WTC11 (cell line): ENCODE data around the gene UBL5. TPM values are rescaled to one million over a fixed set of nuclear protein-coding genes. Genes with fewer than 3 reads are reported as not detected.

ENCODE experiments used
- ATAC-seq: fragments of 200-7000 bp; cut with Tn5 transposase; 2 replicates; pipeline ENCODE4 v1.10.0; 2021; ENCODE audit warnings: mild to moderate bottlenecking, moderate library complexity
- CTCF ChIA-PET: fragments of 300-600 bp; sonication (Branson Sonifier 250); formaldehyde crosslinking; loops from one replicate; lab custom pipeline; 2021; ENCODE audit warnings: antibody characterized with exemption; lab: Charles Lee
- POLR2A ChIA-PET: fragments of 350-600 bp; sonication (Branson Sonifier 250); formaldehyde crosslinking; loops from one replicate; lab custom pipeline; 2021; ENCODE audit warnings: antibody characterized with exemption; lab: Charles Lee
- DNase-seq: peaks from one replicate; pipeline ENCODE4 v3.0.0; 2021; ENCODE audit warnings: low spot score
- H3K27ac Mint-ChIP-seq: 2 replicates; pipeline ENCODE4 v1.8.0; 2021; ENCODE audit warnings: mixed read lengths
- H3K27me3 Mint-ChIP-seq: 2 replicates; pipeline ENCODE4 v1.8.0; 2021; ENCODE audit warnings: low read depth, mild to moderate bottlenecking, moderate library complexity, mixed read lengths
- H3K36me3 Mint-ChIP-seq: 2 replicates; pipeline ENCODE4 v1.8.0; 2021; ENCODE audit warnings: mixed read lengths
- H3K4me1 Mint-ChIP-seq: 2 replicates; pipeline ENCODE4 v1.8.0; 2022; ENCODE audit warnings: mixed read lengths
- H3K4me3 Mint-ChIP-seq: 2 replicates; pipeline ENCODE4 v1.8.0; 2021; ENCODE audit warnings: mild to moderate bottlenecking, moderate library complexity, mixed read lengths
- H3K9me3 Mint-ChIP-seq: 2 replicates; pipeline ENCODE4 v1.8.0; 2021; ENCODE audit warnings: mixed read lengths
- ATF3 ChIP-seq: sonication (generic); formaldehyde crosslinking; conservative IDR thresholded peaks from 2 replicates; pipeline ENCODE4 v1.8.1; 2022; ENCODE audit warnings: mild to moderate bottlenecking, missing genetic modification reagents
- ESRRA ChIP-seq: sonication (generic); formaldehyde crosslinking; IDR thresholded peaks from 2 replicates; pipeline ENCODE4 v1.8.1; 2022; ENCODE audit warnings: mild to moderate bottlenecking, missing genetic modification reagents, borderline replicate concordance
- FOXK1 ChIP-seq: sonication (generic); formaldehyde crosslinking; IDR thresholded peaks from 2 replicates; pipeline ENCODE4 v1.8.0; 2022; ENCODE audit warnings: mild to moderate bottlenecking, moderate library complexity, missing genetic modification reagents
- GABPB1 ChIP-seq: sonication (generic); formaldehyde crosslinking; IDR thresholded peaks from 2 replicates; pipeline ENCODE4 v1.8.1; 2023; ENCODE audit warnings: mild to moderate bottlenecking, missing genetic modification reagents
- GRHL2 ChIP-seq: fragments of 250-450 bp; sonication (Bioruptor Pico); IDR thresholded peaks from 2 replicates; pipeline ENCODE4 v1.8.0; 2022; ENCODE audit warnings: mild to moderate bottlenecking, moderate library complexity; ENCODE audit not compliant: insufficient replicate concordance, severe bottlenecking
- MYBL2 ChIP-seq: sonication (generic); formaldehyde crosslinking; IDR thresholded peaks from 2 replicates; pipeline ENCODE4 v1.8.1; 2023; ENCODE audit warnings: mild to moderate bottlenecking, moderate library complexity, missing genetic modification reagents
- NFATC4 ChIP-seq: fragments of 250-450 bp; sonication (Bioruptor Pico); IDR thresholded peaks from 2 replicates; pipeline ENCODE4 v1.9.0; 2021; ENCODE audit warnings: mild to moderate bottlenecking
- NFE2L1 ChIP-seq: sonication (generic); formaldehyde crosslinking; IDR thresholded peaks from 2 replicates; pipeline ENCODE4 v1.8.1; 2023; ENCODE audit warnings: missing genetic modification reagents
- TEAD4 ChIP-seq: sonication (generic); formaldehyde crosslinking; IDR thresholded peaks from 2 replicates; pipeline ENCODE4 v1.8.0; 2022; ENCODE audit warnings: mild to moderate bottlenecking, missing genetic modification reagents
- TP53 ChIP-seq: sonication (generic); formaldehyde crosslinking; IDR thresholded peaks from 2 replicates; pipeline ENCODE4 v1.8.1; 2023; ENCODE audit warnings: mild to moderate bottlenecking, missing genetic modification reagents
- ZBTB21 ChIP-seq: sonication (generic); formaldehyde crosslinking; IDR thresholded peaks from 2 replicates; pipeline ENCODE4 v1.8.1; 2023; ENCODE audit warnings: mild to moderate bottlenecking, missing genetic modification reagents, borderline replicate concordance
- ZNF423 ChIP-seq: fragments of 250-450 bp; sonication (Bioruptor Pico); IDR thresholded peaks from 2 replicates; pipeline ENCODE4 v2.1.2; 2022; ENCODE audit warnings: mild to moderate bottlenecking, moderate library complexity
- ZNF512 ChIP-seq: sonication (generic); formaldehyde crosslinking; IDR thresholded peaks from 2 replicates; pipeline ENCODE4 v1.8.1; 2022; ENCODE audit warnings: missing genetic modification reagents, borderline replicate concordance
- total RNA-seq: library from RNA; stranded (reverse); gene quantifications from 3 replicates; pipeline ENCODE4 v1.2.3, GENCODE V29; 2021
- TF ChIP-seq, protein P1 (sequence below): sonication (generic); formaldehyde crosslinking; IDR thresholded peaks from 2 replicates; pipeline ENCODE4 v1.8.1; 2022; ENCODE audit warnings: mild to moderate bottlenecking, missing genetic modification reagents, moderate library complexity, borderline replicate concordance
- TF ChIP-seq, protein P2 (sequence below): sonication (generic); formaldehyde crosslinking; IDR thresholded peaks from 2 replicates; pipeline ENCODE4 v1.8.0; 2022; ENCODE audit warnings: missing genetic modification reagents
- TF ChIP-seq, protein P3 (sequence below): sonication (generic); formaldehyde crosslinking; conservative IDR thresholded peaks from 2 replicates; pipeline ENCODE4 v1.8.1; 2023; ENCODE audit warnings: mild to moderate bottlenecking, low read depth, missing genetic modification reagents, moderate library complexity
- TF ChIP-seq, protein P4 (sequence below): fragments of 250-450 bp; sonication (Bioruptor Pico); IDR thresholded peaks from 2 replicates; pipeline ENCODE4 v1.9.0; 2021; ENCODE audit warnings: mild to moderate bottlenecking

Gene UBL5
- total RNA-seq, 1 experiment from 2014 or later: 402 TPM

DNA sequence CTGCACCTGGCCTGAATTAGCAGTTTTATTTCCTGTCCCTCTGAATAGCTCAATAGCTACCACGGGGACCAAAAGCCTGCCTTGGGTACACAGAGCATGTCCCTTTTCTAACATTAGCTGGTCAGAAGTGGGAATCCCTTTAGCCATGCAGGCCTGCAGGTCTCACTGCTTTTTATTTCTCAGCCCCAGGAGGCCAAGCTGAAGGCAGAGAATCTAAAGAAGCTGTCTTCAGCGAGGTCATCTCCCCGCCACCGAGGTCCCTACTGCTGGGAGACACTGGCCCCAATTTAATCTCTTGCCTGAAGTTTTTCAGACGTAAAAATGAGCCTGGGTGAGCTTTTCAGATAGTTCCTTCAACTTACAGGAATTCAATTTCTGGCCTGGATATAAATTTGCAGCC lies 48.1 kb downstream of the UBL5 start:
- H3K36me3 Mint-ChIP-seq: no peaks in the 10 kb centered on the region; the same call in 1 of the 2 replicates
- no peak for TF ChIP-seq TEAD4
- no peak for TF ChIP-seq ESRRA (CRISPR knock-in tag)
- TF ChIP-seq, all 79 proteins: peak for 0
- no peak for DNase-seq
- ATAC-seq: no peak
- POLR2A ChIA-PET: interaction anchor here (0.6 kb wide), 1 partner anchor 10 kb away, joined by 4 read pairs; no protein-coding TSS in a partner anchor
- CTCF ChIA-PET: interaction anchor here (0.6 to 3.3 kb wide), 5 partner anchors 9 to 197 kb away, joined by 3 to 19 read pairs (median 4); no protein-coding TSS in a partner anchor
- no peaks in the 10 kb centered on the region for H3K9me3 Mint-ChIP-seq
- H3K27ac Mint-ChIP-seq: no peak overlapping the region; the same call in 1 of the 2 replicates
- no peak overlapping the region for H3K4me3 Mint-ChIP-seq
- 0 out of 2 replicates have a peak, but pooled peaks cover 2% of the 10 kb centered on the region for H3K4me1 Mint-ChIP-seq
- H3K27me3 Mint-ChIP-seq: no peaks in the 10 kb centered on the region

- Mint-ChIP-seq H3K4me3 (no peak overlapping the region), H3K4me1 (0 out of 2 replicates have a peak, but pooled peaks cover 2% of the 10 kb centered on the region), H3K27ac (no peak overlapping the region), H3K27me3 (no peaks in the 10 kb centered on the region), H3K36me3 (no peaks in the 10 kb centered on the region; the same call in 1 of the 2 replicates), H3K9me3 (no peaks in the 10 kb centered on the region)
- ChIA-PET POLR2A (interaction anchor here (0.7 kb wide), 1 partner anchor 29 kb away, joined by 7 read pairs; no protein-coding TSS in a partner anchor), CTCF (no interaction called here)
- DNase-seq: no peak
- TF ChIP-seq, protein P1, sequence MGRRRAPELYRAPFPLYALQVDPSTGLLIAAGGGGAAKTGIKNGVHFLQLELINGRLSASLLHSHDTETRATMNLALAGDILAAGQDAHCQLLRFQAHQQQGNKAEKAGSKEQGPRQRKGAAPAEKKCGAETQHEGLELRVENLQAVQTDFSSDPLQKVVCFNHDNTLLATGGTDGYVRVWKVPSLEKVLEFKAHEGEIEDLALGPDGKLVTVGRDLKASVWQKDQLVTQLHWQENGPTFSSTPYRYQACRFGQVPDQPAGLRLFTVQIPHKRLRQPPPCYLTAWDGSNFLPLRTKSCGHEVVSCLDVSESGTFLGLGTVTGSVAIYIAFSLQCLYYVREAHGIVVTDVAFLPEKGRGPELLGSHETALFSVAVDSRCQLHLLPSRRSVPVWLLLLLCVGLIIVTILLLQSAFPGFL (CRISPR knock-in tag): no peak
- TF ChIP-seq, protein P2, sequence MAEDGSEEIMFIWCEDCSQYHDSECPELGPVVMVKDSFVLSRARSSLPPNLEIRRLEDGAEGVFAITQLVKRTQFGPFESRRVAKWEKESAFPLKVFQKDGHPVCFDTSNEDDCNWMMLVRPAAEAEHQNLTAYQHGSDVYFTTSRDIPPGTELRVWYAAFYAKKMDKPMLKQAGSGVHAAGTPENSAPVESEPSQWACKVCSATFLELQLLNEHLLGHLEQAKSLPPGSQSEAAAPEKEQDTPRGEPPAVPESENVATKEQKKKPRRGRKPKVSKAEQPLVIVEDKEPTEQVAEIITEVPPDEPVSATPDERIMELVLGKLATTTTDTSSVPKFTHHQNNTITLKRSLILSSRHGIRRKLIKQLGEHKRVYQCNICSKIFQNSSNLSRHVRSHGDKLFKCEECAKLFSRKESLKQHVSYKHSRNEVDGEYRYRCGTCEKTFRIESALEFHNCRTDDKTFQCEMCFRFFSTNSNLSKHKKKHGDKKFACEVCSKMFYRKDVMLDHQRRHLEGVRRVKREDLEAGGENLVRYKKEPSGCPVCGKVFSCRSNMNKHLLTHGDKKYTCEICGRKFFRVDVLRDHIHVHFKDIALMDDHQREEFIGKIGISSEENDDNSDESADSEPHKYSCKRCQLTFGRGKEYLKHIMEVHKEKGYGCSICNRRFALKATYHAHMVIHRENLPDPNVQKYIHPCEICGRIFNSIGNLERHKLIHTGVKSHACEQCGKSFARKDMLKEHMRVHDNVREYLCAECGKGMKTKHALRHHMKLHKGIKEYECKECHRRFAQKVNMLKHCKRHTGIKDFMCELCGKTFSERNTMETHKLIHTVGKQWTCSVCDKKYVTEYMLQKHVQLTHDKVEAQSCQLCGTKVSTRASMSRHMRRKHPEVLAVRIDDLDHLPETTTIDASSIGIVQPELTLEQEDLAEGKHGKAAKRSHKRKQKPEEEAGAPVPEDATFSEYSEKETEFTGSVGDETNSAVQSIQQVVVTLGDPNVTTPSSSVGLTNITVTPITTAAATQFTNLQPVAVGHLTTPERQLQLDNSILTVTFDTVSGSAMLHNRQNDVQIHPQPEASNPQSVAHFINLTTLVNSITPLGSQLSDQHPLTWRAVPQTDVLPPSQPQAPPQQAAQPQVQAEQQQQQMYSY (CRISPR knock-in tag): no peak
- TF ChIP-seq NFATC4 (no peak), GRHL2 (CRISPR knock-in tag) (no peak), TP53 (CRISPR knock-in tag) (no peak), NFE2L1 (no peak), FOXK1 (CRISPR knock-in tag) (no peak), ATF3 (CRISPR knock-in tag) (no peak), ZNF423 (CRISPR knock-in tag) (no peak), GABPB1 (CRISPR knock-in tag) (no peak), MYBL2 (CRISPR knock-in tag) (no peak), ZBTB21 (no peak), ZNF512 (CRISPR knock-in tag) (no peak)
- TF ChIP-seq, protein P3, sequence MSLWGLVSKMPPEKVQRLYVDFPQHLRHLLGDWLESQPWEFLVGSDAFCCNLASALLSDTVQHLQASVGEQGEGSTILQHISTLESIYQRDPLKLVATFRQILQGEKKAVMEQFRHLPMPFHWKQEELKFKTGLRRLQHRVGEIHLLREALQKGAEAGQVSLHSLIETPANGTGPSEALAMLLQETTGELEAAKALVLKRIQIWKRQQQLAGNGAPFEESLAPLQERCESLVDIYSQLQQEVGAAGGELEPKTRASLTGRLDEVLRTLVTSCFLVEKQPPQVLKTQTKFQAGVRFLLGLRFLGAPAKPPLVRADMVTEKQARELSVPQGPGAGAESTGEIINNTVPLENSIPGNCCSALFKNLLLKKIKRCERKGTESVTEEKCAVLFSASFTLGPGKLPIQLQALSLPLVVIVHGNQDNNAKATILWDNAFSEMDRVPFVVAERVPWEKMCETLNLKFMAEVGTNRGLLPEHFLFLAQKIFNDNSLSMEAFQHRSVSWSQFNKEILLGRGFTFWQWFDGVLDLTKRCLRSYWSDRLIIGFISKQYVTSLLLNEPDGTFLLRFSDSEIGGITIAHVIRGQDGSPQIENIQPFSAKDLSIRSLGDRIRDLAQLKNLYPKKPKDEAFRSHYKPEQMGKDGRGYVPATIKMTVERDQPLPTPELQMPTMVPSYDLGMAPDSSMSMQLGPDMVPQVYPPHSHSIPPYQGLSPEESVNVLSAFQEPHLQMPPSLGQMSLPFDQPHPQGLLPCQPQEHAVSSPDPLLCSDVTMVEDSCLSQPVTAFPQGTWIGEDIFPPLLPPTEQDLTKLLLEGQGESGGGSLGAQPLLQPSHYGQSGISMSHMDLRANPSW (CRISPR knock-in tag): no peak
- TF ChIP-seq, protein P4, sequence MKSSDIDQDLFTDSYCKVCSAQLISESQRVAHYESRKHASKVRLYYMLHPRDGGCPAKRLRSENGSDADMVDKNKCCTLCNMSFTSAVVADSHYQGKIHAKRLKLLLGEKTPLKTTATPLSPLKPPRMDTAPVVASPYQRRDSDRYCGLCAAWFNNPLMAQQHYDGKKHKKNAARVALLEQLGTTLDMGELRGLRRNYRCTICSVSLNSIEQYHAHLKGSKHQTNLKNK (CRISPR knock-in tag): no peak
- TF ChIP-seq, all 79 proteins: peak for 0
- ATAC-seq: no peak
Observed at GRCh38 chr19:9877780-9878510, 50.2 kb downstream of the UBL5 start.
